ENCODE data around the gene TNFRSF18.
"Not testable (repeated sequence)": the region's sequence is repeated elsewhere in the genome, so short reads cannot be mapped to it uniquely, and the experiment has no call there.

The TNFRSF18 gene

DNA sequence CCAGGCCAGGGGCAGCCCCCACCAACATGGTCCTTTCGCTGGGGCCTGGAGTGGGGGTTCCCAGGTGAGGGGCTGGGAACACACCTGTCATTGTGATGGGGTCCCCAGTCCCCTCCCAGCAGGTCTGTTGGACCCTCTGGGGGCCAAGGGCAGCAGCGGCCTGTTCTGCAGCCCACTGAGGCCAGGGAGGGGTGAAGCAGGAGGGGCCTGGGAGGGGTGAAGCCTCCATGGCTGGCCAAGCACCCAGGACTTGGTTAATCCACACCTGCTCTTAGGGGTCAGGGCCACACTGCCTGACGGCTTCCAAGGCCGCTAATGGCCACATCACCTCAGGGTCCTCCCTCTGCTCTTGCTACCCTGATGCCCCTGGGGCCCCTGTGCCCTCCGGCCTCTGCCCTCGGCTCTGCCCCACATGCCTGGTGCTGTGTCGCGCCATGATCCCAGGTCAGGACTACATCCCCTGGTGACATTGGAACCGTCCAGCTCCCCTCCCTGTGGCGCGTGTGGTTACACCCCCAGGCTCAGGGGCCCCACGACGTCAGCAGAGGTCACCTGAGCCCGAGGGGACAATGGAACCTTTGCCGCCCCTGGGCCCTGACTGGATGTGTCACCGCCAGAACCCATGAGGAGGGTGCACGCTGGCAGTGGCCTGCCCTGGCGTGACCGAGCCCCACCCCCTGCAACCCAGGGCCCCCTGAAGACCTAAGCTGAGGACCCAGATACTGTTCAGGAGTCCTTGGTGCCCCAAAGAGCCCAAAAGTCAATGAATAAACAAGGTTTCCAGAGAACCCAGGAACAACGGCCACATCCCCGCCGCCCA is 7.0 kb downstream of the TNFRSF18 start:
- no peak for DNase-seq (ENCODE audit: low spot score)

DNA sequence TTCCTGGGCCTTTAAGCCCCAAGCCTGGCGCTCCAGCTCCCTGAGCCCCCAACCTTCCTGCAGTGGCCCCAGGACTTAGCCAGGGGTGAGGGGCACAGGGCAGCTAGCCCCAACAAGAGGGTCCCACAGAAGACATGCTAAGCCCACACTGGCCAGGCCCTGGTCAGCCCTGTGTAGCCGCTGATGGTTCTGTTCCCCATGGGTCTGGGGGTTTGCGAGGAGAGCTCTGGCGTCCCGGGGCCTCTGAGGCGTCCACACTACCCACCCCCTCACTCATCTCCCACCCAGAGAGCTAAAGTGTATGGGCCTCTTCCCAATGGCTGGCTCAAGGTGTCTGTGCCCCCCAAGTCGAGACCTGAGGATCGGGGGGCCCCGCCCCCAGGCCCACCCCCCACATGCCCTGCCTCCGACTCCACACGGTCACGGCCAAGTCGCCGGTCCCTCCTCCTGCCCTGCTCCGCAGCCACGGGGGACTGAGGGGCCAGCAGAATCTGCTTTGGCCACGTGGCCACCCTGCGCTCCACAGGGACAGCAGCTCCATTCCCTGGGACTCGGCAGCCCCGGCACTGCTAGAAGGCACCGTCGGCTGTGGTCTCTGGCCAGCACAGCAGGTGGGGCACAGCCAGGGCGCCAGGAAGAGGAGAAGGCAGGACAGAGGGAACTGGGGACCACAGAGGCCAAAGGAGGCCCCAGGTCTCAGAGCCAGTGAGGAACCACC is 7.8 kb downstream of the TNFRSF18 start:
- DNase-seq (ENCODE audit: low spot score), result no peak

DNA sequence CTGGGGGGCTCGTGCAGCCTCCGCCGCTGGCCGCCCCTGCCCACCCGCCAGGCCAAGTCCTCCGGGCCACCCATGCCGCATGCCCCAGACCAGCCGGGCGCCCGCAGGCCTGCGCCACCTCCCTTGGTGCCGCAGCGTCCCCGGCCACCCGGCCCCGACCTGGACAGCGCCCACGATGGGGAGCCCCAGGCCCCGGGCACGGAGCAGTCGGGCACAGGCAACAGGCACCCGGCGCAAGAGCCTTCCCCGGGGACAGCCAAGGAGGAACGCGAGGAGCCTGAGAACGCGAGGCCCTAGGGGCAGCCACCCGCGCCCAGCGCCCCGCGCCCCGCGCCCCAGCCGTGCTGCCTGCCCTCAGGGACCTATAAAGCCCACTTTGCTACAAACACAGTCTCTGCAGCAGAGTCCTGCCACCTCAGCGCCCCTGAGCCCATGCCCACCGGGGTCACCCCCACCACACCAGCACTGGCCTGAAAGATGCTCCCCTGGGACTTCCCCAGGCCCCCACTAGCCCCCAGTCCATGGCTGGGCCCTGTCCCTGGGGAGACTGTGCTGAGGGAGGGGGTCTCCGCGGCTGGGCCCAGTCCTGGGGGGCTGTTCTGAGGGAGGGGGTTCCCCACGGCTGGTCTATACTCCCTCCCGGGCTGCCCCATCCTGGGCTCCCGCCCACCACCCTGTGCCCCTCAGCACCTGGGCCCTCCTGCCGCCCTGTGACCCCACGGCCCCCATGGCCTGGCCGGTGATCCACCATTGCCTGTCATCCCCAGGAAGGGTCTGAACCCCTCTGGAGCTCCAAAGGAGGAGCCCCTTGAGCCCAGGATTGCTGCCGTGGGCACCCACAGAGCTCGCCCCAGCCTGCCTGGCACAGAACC is 8.6 kb downstream of the TNFRSF18 start:
- DNase-seq (ENCODE audit: low spot score), result no peak

GRCh38 chr1:1197188-1197500 is 9.2 kb downstream of the TNFRSF18 start:
- DNase-seq (ENCODE audit: low spot score), result no peak

DNA sequence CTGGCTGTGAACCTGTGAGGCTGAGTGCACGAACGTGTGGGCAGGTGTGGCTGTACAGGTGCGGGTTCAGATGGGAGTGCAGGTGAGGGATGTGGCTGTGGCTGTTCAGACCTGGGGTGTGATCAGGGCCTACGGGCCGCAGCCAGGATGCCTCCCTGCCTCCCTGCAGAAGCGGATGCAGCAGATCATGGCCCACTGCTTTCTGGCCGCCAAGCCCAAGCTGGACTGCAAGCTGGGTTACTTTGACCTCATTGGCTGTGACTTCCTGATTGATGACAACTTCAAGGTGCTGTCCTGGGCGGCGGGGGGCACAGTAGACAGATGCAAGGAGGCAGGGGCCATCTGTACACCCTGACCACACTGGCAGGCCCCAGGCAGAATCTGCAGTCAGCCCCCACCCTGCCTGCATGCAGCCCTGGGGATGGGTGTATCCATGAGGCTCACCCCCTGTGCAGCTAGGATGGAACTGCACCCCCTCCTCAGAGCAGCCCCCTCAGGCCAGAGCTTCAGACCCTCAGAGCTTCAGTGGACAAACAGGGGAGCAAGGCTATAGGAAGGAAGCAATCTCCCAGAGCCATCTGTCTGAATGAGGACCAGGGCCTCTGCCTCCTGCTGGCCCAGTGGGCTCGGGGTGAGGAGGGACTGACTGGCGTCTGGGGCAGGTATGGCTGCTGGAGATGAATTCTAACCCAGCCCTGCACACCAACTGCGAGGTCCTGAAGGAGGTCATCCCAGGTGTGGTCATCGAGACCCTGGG is 9.8 kb downstream of the TNFRSF18 start:
- DNase-seq (ENCODE audit: low spot score), result no peak

DNA sequence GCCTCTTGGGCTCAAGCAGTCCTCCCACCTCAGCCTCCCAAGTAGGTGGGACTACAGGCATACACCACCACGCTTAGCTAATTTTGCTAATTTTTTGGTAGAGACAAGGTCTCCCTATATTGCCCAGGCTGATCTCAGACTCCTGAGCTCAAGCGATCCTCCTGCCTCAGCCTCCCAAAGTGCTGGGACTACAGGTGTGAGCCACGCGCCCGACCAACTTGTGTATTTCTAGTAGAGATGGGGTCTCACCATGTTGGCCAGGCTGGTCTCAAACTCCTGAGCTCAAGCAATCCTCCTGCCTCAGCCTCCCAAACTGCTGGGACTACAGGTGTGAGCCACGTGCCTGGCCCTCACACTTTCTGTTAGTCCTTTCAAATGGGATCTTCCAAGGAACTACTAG is 10.7 kb downstream of the TNFRSF18 start:
- DNase-seq (ENCODE audit: low spot score), result not testable (repeated sequence)

DNA sequence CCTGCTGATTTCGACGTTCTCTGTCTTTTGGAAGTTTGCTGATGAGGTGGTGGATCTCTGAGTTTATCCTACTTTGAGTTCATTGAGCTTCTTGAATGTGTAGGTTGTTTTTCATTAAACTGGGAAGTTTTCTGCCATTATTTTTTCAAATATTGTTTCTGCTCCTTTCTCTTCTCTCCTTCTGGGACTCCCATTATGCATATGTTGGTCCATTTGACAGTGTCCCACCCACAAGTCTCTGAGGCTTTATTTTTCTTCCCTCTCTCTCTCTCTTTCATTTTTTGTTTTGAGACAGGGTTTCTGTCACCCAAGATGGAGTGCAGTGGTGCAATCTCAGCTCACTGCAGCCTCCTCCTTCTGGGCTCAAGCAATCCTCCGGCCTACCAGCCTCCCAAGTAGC is 11.7 kb downstream of the TNFRSF18 start:
- DNase-seq (ENCODE audit: low spot score), result no peak

GRCh38 chr1:1191734-1192133 is 14.7 kb downstream of the TNFRSF18 start:
- no peak for DNase-seq (ENCODE audit: low spot score)

- no peak for DNase-seq (ENCODE audit: low spot score)
Observed at GRCh38 chr1:1189111-1189510, 17.3 kb downstream of the TNFRSF18 start.

GRCh38 chr1:1187938-1188337 is 18.5 kb downstream of the TNFRSF18 start:
- DNase-seq (ENCODE audit: low spot score), result no peak

GRCh38 chr1:1185101-1185765 is 21.2 kb downstream of the TNFRSF18 start:
- no peak for DNase-seq (ENCODE audit: low spot score)

- no peak for DNase-seq (ENCODE audit: low spot score)
Observed at GRCh38 chr1:1183833-1184775, 22.3 kb downstream of the TNFRSF18 start.

DNA sequence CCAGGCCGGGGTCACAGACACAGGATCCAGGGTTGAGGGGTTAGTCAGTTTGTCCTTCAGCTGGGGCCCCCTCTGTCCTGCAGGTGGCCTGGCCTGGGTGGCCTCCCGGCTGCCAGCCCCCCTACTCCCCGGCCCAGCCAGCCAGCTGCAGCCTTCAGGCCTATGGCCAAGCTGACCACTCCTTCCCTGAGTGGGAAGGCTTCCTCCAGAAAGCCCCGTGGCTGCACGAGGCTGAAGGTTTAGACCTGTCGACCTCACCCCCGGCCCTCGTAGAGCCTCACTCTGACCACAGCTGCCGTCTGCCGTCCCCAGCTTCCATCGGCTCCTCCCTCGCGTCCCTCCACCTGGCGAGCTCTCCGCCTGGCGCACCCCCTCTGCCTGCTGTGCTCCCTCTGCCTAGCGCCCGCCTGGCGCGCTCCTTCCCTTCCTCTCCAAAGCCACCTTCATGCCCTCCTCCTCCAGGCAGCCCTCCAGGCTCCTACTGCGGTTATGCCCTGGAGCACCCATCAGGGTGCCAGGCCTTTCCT is 23.1 kb downstream of the TNFRSF18 start:
- DNase-seq (ENCODE audit: low spot score), result no peak

DNA sequence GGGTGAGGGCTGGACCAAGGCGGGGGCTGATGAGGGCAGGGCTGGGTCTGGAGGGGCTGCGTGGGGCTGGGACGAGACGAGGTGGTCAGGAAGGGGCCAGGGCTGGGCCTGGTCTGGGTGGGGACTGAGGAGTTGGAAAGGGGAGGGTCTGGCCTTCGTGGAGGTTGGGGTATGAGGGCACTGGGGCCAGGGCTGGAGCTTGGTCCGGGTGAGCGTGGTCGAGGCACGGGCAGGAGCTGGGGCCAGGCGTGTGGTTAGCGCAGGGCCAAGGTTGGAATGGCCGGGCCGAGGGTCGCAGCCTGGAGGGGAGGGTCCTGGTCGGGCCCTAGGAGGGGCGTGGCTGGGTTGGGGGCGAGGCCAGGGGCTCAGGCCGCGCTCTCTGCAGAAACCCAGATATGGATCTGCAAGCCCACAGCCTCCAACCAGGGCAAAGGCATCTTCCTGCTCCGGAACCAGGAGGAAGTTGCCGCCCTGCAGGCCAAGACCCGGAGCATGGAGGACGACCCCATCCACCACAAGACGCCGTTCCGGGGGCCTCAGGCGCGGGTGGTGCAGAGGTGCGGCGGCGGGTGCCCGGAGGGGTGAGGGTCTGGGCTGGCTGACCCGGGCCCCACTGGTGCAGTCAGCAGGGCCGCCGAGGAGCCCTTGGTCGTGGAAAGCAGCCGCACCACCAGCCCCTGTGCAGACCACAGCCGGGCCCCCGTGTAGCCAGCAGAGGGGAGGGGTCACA is 23.7 kb downstream of the TNFRSF18 start:
- no peak for DNase-seq (ENCODE audit: low spot score)

DNA sequence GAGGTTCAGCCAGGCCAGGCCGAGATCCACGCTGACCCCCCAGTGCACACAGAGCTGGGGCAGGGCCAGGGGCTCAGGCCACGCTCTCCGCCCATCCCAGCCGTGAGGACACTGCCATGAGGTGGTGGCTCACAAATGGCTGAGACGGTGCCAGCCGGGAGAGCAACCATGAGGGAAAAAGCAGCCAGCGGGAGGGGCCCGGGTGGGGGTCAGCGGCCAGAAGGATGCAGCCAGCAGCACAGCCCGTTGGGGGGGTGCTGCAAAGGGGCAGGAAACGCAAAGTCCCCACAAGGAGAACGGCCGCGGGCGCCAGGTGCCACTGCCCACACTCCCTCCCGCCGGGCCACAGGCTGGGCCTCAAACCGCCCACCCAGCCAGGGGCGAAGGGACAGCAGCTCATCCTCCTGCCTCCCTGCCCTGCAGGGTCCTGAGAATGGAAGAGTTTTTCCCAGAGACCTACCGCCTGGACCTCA is 24.4 kb downstream of the TNFRSF18 start:
- no peak for DNase-seq (ENCODE audit: low spot score)

- no peak for DNase-seq (ENCODE audit: low spot score)
Observed at GRCh38 chr1:1181129-1181937, 25.1 kb downstream of the TNFRSF18 start.

DNA sequence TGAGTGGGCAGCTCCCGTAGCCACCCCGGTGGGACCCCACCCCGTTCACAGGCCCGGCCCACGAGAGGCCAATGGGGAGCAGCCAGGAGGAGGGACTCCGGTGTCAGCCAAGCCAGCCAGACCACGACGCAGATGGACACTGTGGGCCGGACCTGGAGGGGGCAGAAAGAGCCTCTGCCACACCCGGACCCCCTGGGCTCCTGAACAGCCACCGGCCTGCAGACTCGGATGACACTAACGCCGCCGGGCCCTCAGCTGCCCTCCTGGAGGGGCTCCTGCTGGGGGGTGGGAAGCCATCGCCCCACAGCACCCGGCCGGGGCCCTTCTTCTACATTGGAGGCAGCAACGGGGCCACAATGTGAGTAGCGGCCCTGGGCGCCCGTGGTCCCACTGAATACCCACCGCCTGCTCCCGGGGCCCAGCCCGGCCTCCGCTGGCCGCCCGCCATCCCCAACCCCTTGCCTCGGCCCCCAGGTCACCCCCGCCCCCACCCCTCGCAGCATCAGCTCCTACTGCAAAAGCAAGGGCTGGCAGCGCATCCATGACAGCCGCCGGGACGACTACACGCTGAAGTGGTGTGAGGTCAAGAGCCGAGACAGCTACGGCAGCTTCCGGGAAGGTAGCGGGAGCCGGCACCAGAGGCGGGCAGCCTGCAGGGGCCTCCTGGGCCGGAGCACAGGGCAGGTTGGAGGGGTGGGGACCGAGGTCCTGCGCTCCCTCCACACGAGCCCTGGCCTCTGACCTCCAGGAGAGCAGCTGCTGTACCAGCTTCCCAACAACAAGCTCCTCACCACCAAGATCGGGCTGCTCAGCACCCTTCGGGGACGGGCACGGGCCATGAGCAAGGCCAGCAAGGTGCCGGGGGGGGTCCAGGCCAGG is 26.2 kb downstream of the TNFRSF18 start:
- DNase-seq (ENCODE audit: low spot score), result no peak
